AG20443 (cell line): ENCODE data around the gene SUN2.
A peak's percentile ranks its signal among the peaks of the same experiment; 100 is the strongest.
"Not testable (repeated sequence)": the region's sequence is repeated elsewhere in the genome, so short reads cannot be mapped to it uniquely, and the experiment has no call there.

Source experiments
- DNase-seq: peaks from one replicate; pipeline ENCODE4 v3.0.0; 2012; ENCODE audit warnings: low spot score, mixed read lengths

SUN2 gene, protein sequence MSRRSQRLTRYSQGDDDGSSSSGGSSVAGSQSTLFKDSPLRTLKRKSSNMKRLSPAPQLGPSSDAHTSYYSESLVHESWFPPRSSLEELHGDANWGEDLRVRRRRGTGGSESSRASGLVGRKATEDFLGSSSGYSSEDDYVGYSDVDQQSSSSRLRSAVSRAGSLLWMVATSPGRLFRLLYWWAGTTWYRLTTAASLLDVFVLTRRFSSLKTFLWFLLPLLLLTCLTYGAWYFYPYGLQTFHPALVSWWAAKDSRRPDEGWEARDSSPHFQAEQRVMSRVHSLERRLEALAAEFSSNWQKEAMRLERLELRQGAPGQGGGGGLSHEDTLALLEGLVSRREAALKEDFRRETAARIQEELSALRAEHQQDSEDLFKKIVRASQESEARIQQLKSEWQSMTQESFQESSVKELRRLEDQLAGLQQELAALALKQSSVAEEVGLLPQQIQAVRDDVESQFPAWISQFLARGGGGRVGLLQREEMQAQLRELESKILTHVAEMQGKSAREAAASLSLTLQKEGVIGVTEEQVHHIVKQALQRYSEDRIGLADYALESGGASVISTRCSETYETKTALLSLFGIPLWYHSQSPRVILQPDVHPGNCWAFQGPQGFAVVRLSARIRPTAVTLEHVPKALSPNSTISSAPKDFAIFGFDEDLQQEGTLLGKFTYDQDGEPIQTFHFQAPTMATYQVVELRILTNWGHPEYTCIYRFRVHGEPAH

DNA sequence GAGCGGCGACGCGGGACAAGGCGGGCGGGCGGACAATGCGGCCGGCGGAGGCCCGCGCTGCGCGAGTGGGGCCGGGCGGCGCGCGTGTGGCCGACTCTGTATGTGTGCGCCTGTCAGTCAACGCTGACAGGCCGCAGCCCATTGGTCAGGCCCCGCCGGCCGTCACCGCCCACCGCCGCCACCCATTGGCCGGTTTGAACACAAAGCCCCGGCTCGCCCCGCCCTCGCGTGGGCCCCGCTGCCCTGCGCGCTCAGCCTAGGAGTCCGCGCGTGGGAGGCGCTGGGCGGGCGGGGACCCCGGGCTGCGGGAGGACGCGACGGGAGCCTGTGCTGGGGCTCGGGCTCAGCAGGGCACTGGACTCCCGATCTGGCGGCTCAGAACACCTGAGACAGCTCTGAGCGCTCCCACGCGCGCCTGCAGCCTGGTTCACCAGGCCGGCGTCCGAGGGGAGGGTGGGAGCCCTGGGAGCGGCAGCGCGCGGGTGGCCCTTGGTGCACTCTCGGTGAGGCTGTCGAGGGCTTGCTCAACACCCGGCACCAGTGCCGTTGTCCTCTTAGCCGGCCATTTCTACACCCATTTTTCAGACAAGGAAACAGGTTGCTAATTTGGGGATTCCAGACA, at the start of gene SUN2:
Gene SUN2, minus strand, starts transcription at position 88 of the 622 bp plus-strand sequence. CDS start 3,370 bp downstream, outside the sequence.
- DNase-seq = peak; percentile 98

DNA sequence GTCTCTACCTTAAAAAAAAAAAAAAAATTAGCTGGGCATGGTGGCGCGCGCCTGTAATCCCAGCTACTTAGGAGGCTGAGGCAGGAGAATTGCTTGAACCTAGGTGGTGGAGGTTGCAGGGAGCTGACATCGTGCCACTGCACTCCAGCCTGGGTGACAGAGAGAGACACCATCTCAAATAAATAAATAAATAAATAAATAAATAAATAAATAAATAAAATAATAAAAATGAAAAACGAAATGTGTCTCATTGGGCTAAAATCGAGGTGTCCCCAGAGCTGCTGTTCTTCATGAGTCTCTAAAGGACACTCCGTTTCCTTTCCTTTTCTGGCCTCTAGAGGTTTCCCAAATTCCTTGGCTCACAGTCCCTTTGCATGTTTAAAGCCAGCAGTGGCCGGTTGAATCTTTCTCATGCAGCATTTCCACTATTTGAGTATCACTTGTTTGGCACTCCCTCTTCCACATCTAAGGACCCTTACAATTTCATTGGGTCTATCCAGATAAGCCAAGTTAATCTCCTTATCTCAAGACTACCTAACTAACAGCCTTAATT, 49.3 kb upstream of the SUN2 start:
- not testable (repeated sequence) for DNase-seq

DNA sequence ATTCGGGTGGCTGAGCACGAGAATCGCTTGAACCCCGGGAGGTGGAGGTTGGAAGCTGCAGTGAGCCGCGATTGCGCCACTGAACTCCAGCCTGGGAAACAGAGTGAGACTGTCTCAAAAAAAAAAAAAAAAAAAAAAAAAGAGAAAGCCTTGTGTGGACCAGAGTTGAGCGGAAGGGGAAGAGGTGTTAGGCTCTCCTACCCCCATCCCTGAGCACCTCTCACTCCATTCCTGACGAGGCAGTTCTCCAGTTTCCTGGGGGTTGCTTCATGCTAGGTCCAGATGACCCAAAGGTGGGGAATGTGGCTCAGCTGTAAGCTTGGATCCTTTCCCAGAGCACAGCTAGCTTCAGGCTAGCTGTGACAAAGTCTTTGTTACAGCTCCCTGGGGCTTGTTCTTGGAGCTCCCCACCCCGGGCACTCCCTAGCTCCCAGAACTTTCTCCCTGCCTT, 46.9 kb upstream of the SUN2 start:
- DNase-seq = peak; percentile 91

DNA sequence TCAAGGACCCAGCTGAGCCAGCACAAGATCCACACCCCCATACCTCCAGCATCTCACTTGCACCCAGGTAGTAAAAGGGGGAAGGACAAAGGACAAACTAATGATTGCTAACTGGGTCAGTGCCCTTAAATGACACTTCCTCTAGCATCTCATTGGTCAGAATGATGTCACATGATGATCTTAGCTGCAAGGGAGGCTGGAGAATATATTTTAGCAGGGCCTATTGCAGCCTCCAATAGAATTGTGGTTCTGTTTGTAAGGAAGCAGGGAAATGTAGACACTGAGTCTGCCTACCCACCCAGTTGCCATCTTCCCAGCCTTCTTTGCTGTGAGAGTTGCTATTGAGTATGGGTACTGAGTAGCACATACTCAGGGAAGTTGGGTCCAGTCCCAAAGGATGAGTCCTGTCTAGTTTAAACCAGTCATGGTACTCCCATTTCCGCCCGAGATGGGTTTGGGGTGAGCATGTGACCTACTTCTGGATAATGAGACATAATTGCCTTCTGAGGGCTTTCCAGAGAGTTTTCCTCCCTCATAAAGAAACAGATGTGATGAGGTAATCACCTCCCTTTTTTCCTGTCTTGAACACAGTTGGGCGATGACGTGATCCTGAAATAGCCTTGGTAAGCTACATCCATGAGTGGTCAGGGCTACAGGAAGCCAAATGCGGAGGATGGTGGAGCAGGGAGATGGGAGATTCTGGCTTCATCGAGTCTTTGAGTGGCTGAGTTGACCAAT, 43.6 kb upstream of the SUN2 start:
- peak; percentile 48 for DNase-seq

DNA sequence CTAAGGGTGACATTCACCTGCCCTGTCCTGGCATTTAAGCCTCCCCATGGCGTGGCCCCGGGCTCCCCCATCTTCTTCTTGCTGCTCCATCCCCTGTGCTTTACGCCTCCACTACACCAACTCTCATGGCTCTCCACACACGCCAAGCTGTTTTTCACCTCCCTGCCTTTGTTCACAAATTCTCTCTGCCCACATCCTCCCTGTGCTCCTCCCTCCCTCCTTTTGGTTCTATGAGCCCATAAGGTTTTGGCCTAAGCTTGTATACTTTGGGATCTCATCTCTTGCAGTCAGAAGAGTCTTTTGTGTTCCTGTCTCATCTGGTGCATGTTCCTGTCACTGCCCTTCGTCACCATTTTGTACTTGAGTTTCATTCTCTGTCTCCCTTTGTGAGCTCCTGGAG, 42.7 kb upstream of the SUN2 start:
- DNase-seq = no peak

DNA sequence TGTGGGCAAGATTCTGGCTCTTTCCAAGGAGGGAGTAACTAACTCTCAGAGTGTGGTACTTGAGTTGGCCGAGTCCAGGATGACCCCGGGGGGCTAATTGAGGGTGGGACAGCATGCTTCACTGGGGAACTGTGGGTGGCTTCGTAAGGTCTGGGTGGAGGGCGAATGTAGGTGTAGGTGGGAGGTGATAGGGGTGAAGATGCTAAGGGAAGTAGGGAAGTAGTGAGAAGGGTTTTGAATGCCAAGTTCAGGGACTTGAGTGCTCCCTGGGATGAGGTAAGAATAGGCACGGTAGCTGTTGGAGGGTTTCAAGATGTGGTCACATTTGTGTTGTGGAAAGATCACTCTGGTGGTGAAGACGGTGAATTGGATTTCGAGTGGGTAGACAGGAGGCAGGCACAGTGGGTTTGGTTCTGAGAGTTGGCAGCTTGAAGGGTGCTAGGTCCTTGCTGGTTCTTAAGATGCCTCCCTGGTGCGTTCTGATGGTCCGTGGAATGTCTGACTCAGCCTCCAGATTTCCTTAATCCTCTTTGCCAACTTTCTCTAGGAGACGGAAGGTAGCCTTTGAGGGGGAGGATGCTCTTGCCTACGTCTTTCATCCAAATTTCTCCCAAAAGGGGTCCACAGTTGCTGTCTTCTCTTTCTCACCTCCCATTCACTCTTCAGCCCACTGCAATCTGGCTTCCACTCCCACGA, 40.6 kb upstream of the SUN2 start:
- DNase-seq = no peak

DNA sequence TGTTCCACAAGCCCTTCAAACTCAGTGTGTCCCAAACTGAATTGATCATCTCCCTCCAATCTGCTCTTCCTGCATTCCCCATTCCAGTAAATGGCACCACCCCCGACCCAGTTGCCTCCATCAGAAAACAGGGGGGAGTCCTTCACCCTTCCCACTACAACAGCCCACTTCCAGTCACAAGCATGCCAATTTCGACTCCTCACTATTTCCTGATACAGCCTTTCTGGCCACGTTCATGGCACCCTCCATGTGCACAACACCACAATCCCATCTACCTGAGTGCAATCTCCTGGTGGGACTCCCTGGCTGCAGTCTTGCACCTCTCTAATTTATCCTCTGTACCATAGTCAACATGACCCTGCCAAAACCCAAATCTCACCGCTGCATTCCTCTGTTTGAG, 39.8 kb upstream of the SUN2 start:
- DNase-seq = no peak

DNA sequence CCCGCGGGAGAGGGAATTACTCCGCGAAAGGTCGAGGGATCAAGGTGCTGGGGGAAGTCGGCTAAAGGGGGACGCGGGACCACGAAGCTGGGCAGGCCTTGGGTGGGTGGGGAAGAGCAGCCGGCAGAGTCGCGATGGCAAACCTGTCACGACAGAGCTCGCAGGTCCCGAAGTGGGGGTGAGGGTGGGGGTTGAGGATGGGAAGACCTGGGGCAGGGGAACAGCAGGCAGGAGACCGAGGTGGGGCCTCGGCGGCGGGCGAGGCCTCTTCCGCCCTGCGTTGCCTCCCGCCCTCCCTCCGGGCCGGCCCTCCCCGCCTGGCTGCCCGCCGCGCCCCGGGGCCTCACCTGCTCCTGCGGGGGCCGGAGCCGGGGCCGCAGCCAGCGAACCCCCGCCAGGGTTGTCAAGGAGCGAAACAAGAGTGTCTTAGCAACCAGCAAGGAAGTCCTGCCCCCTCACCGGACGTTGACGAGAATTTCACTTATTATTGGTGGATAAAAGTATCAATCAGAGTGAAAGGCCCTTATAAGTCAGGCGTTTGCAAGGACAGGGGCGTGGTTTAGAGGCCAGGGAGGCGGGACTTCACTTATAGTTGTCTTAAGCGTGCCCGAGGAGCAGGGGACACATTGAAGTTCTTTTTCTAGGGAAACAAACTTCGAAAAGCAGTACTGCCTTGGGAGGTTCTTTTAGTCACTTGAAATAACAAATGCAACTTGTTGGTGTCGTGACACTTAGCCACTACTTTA, 38.1 kb upstream of the SUN2 start, which contains the start of gene DNAL4:
Gene DNAL4, minus strand, starts transcription at position 423 of the 746 bp plus-strand sequence. CDS start 11,412 bp downstream, outside the sequence.
- peak; percentile 96 for DNase-seq

DNA sequence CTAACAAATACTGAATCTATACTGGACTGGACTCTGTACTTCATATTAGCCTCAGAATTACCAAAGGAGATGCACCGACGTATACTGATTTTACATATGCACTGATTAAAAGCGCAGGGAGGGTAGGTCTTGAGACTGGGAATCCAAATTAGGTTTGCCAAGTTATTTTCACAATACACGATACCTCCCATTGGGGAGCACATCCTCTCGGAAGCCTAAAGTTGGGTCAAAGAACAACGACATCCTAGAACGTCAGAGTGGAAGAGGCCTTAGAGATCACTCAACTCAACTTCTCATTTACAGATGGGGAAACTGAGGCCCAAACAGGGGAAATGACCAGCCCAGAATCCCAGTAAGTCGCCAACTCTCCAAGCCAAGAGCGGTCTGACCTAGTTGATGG, 37.5 kb upstream of the SUN2 start:
- no peak for DNase-seq

DNA sequence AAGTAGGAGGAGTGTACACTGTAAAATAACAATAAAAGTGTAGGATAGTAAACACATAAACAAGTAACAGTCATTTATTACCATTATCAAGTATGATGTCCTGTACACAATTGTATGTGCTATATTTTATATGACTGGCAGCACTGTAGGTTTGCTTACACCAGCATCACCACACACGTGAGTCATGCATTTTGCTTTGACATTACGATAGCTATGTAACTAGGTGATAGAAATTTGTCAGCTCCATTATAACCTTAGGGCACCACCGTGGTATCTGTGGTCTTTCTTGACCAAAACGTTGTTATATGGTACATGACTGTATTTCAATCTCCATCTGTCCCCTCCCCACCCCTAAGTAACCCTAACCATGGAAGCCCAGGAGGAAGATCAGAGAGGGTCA, 37.0 kb upstream of the SUN2 start:
- DNase-seq = no peak

DNA sequence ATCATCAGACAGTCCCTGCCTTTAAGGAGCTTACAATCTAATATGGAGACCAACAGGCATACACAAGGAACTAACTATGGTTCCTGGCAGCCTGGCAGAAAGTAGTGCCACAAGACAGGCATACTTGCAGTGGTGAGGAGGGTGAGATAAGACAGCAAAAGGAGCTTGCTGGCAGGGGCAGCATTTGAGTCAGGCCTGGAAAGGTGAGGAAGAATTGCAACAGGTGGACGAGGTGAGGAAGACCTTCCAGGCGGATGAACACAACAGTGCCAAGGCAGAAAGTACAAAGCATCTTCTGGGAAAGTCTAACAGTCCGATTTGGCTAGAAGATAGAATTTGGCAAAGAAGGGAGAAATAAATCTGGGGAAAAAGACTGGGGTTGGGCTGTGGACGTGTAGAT, 33.8 kb upstream of the SUN2 start:
- no peak for DNase-seq

DNA sequence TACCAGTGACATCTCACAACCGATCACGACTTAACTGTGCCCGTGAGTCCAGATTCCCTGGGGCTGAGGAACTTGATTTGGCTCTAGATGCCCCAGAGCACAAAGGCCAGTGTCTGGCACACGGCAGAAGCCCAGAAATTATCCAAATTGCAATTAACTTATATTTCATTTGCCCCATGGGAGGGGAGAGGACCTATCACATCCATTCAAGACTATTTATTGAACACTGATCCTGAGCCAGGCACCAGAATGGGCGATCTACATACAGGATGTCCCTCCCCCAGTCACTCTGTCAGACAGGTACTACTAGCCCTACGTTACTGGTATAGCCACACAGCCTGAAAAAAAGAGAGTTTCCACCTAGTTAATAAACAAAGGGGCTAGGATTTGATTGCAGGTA, 33.0 kb upstream of the SUN2 start:
- no peak for DNase-seq

DNA sequence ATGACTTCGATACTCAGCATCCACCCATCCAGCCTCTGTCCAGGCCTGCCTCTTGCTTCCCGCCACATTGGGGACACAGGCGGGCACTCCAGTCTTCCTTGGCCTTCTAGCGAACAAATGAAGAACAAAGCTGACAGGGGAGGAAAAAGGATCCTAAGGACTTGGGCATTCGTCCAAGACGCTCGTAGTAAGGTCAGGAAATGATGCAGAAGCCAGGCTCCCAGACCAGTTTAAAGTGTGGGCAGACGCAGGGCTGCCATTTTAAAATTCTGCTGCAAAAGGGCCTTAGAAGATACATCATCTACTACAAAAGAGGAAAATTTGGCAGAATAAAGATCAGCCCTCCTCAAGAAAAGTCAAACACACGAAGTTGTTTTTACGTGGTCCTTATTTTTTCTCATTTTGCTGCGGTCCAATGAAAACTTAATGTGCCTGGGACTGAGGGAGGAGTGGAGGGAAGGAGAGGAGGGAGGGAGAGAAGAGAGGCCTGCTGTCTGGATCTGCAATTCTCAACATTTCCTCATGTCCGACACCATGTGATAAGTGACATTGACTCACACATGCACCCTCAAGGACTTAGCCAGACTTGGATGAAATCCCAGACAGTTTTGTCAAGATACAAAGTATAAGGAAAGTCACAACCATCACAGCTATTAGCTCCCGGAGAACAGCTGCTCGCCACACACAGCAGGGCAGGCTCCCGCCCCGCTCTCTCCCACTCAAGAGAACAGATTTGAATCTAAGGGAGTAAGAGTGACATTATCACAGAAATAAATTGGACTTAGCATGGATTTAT, 32.4 kb upstream of the SUN2 start:
- peak; percentile 81 for DNase-seq

DNA sequence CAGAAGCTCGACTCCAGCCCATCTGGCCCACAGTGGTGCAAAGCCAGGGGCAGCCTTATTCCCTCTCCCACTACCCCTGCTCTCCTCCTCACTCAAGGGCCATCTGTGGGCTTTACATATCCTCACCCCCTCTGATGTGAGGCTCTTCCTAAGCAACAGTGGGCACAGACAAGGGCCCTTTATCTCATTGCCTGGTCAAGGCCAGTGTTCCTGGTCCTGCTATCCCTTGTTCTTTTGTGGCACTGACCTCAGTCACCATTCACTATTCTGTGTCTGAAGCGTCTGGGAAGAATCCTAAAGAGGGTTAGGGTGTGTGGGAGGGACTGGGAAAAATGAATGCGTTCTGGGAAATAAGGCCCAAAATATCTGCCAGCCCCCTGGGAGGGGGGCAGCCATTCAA, 30.8 kb upstream of the SUN2 start:
- DNase-seq = no peak

DNA sequence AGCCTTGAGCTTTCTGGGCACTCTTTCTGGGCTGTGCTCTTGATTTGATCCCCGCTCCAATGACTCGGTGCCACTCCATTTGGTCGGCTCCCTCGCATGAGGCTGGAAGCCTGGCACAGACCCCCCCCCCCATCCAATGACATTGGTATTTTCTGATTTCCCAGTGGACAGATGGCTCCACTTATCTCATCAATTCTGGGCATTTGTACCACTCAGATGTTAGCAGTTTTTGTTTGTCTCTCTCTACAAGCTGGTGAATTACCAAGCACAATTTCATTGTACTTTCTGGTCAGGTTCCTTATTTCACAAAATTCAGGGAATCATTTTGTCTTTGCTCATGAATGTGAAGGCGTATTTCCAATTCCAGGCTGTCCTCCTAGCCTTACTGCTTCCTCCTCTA, 29.1 kb upstream of the SUN2 start:
- DNase-seq = no peak

DNA sequence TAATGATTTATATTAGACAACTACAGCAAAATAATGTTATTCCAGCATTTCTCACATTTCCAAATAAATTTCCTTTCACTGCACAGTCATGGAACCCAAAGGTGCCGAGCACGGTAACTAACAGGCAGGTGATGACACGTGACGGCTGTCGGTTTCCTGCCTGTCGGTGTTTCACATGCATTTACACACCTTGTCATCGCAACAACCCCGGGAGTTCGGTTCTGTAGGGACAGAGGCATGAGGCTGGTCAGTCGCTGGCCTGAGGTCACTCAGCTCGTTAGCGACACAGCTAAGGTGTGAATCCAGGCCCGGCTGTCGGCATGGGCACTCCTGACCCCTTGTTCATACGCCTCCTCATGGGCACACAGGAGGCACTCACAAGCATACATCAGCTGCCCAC, 28.2 kb upstream of the SUN2 start:
- DNase-seq = no peak

DNA sequence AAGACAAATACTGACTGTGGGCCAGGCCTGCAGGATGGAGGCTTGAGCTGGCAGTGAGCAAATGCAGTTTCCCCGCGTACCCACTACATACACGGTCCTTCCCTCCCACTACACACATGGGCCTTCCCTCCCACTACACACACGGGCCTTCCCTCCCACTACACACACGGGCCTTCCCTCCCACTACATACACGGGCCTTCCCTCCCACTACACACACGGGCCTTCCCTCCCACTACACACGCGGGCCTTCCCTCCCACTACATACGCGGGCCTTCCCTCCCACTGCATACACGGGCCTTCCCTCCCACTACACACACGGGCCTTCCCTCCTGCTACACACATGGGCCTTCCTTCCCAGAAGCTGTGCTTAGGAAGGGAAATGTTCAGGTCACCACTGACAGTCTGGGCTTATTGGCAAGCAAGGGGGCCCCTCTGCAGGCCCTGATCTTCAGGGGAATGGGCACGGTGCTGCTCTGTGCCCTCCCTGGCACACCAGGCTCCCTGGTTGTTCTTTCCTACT, 27.4 kb upstream of the SUN2 start:
- DNase-seq = no peak

DNA sequence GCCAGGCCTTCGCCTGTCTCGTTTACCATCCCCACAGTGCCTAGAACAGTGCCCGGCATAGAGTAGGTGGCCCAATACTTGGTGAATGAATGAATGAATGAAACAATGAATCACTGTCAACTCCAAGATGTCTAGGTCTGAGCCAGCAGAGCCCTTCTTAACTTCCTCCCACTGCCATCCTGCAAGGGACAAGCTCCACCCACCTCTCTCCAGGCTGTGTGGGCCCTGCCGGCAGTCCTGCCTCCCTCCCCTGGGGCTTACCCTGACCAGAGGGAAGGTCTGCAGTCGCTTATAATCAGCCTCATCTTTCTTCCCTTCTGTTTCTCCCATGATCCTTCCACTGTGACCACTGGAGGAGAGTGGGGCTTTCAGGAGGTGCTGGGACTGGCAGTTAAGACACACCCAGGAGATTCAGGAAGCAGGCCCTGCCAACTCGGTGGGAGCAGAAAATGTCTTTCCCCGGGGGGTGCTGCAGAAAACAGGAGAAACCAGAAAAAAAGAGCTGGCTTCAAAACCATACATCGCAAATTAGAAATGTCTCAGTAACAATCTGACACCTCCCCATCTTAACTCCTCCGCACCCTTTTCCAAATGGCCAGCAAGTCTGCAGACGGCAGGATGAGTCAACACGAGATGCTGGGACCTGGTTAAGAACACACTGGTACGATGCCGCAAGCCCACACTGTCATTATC, 26.8 kb upstream of the SUN2 start:
- DNase-seq = no peak

DNA sequence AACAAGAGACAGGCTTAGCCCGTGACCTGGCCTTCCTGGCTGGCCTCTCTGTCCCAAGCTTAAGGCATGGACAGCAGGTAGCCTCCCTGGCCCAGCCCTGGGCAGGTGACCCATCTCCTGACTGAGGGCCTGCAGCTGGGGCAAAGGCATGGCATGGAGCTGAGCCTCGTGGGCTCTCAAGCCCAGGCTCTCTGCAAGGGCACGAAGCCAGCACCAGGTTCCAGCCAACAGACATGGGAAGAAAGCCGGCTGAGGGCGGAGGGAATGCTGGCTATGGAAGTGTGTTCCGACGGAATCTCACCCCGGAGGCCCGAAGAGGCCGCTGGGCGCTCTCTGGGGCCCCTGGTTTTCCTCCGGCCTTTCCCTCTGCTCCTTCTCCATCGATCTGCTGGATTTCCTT, 25.2 kb upstream of the SUN2 start:
- no peak for DNase-seq
